GM12891 (cell line): ENCODE results near the gene CHAC1.

Experiments used
- POLR2A ChIP-seq: IDR thresholded peaks from 2 replicates; pipeline ENCODE4 v1.6.1; 2011; ENCODE audit warnings: low read depth, low read length, control low read depth
- POLR2AphosphoS5 ChIP-seq: IDR thresholded peaks from 2 replicates; pipeline ENCODE4 v1.6.1; 2011; ENCODE audit warnings: low read depth, low read length, control low read depth
- POU2F2 ChIP-seq: IDR thresholded peaks from 2 replicates; pipeline ENCODE4 v1.6.1; 2011; ENCODE audit warnings: low read depth, mild to moderate bottlenecking, control low read depth, low read length, moderate library complexity
- SPI1 ChIP-seq: IDR thresholded peaks from 2 replicates; pipeline ENCODE4 v1.6.1; 2011; ENCODE audit warnings: low read depth, low read length, control low read depth
- TAF1 ChIP-seq: IDR thresholded peaks from 2 replicates; pipeline ENCODE4 v1.6.1; 2011; ENCODE audit warnings: low read depth, low read length, control low read depth

DNA sequence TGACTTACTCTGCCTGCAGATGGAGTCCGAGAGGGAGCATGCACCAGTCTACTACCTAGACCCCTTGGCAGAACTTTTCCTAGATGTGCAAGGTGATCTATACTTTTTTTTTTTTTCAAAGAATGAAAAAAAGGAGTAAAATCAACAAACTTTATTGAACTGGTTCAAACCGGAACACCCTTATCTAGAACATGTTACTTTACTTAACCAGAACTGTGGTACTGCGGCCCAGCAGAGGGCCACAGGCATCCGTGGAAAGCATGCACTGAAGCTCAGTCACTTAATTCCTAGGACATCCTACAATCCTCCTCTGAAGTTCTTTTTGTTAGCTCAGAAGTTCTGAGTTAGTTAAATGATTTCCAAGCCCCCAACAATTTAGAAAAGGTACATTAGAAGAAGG is 21.6 kb downstream of the CHAC1 start:
- TF ChIP-seq POLR2A (no peak), POLR2AphosphoS5 (no peak), TAF1 (no peak), SPI1 (no peak), POU2F2 (no peak)
